GM21619 (cell line): ENCODE measurements around the gene SCN9A.

Experiments
- ATAC-seq: cut with Tn5 transposase; IDR thresholded peaks from one replicate; pipeline ENCODE4 v1.9.1; 2021; ENCODE audit not compliant: unreplicated experiment

Gene SCN9A

GRCh38 chr2:166181813-166182154 is 194.0 kb downstream of the SCN9A start:
- peak; percentile 8 for ATAC-seq

- ATAC-seq = peak; percentile 95
Measured at GRCh38 chr2:166180951-166181812, 194.6 kb downstream of the SCN9A start.

- no peak for ATAC-seq
Measured at GRCh38 chr2:166179201-166179600, 196.5 kb downstream of the SCN9A start.

GRCh38 chr2:166173263-166173662 is 202.5 kb downstream of the SCN9A start:
- ATAC-seq = no peak

GRCh38 chr2:166171216-166171615 is 204.5 kb downstream of the SCN9A start:
- no peak for ATAC-seq

GRCh38 chr2:166170356-166170755 is 205.4 kb downstream of the SCN9A start:
- ATAC-seq = peak; percentile 69

- ATAC-seq = no peak
Measured at GRCh38 chr2:166167449-166167848, 208.3 kb downstream of the SCN9A start.

GRCh38 chr2:166163775-166164174 is 212.0 kb downstream of the SCN9A start:
- no peak for ATAC-seq

GRCh38 chr2:166158546-166158945 is 217.2 kb downstream of the SCN9A start:
- ATAC-seq = no peak

GRCh38 chr2:166157578-166157977 is 218.2 kb downstream of the SCN9A start:
- ATAC-seq = no peak

- no peak for ATAC-seq
Measured at GRCh38 chr2:166156985-166157490, 218.7 kb downstream of the SCN9A start.

- no peak for ATAC-seq
Measured at GRCh38 chr2:166155589-166155988, 220.2 kb downstream of the SCN9A start.

GRCh38 chr2:166154685-166155338 is 220.9 kb downstream of the SCN9A start:
- ATAC-seq = no peak

- ATAC-seq = no peak
Measured at GRCh38 chr2:166152064-166152463, 223.7 kb downstream of the SCN9A start.

- no peak for ATAC-seq
Measured at GRCh38 chr2:166148500-166149400, 227.0 kb downstream of the SCN9A start.

- no peak for ATAC-seq
Measured at GRCh38 chr2:166147883-166148282, 227.9 kb downstream of the SCN9A start.
